ENCODE data around the gene FABP6.

FABP6 gene

GRCh38 chr5:160263326-160263855 is 34.1 kb downstream of the FABP6 start:
- DNase-seq = no peak

GRCh38 chr5:160266044-160266443 is 36.7 kb downstream of the FABP6 start:
- no peak for DNase-seq

DNA sequence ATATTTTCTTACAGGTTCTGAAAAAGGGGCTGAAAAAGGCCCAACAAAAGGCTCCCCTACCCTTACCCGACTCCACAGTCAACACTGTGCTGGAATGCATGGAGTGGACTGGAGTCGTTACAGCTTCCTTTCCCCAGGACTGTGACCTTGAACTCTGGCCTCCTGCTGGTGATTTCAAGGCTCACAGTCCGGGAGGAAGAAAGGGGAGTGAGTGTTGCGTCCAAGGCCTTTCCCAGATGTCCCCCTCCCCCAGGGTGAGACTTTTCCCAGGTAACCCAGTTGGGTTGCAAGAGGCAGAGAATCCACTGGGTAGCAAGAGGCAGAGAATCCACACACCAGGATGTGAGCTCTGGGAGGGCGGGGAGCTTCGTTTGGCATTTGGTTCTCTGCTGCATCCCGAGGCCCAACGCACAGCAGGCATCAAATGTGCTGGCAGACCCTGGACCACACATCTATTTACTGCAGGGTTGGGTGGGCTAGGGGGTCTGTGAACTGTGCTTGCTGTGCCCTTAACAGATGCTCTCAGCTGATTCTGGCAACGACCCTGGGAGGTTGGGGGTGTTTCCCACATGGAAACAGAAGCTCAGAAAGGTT is 37.5 kb downstream of the FABP6 start:
- DNase-seq = no peak

GRCh38 chr5:160268121-160268520 is 38.8 kb downstream of the FABP6 start:
- no peak for DNase-seq

GRCh38 chr5:160269017-160269416 is 39.7 kb downstream of the FABP6 start:
- DNase-seq = no peak

GRCh38 chr5:160270704-160271103 is 41.4 kb downstream of the FABP6 start:
- DNase-seq = no peak

- peak; percentile 35 for DNase-seq
Measured at GRCh38 chr5:160271396-160271795, 42.1 kb downstream of the FABP6 start.

- no peak for DNase-seq
Measured at GRCh38 chr5:160271836-160272235, 42.5 kb downstream of the FABP6 start.

GRCh38 chr5:160272264-160272663 is 43.0 kb downstream of the FABP6 start:
- DNase-seq = no peak

- DNase-seq = no peak
Measured at GRCh38 chr5:160272889-160273288, 43.6 kb downstream of the FABP6 start.

DNA sequence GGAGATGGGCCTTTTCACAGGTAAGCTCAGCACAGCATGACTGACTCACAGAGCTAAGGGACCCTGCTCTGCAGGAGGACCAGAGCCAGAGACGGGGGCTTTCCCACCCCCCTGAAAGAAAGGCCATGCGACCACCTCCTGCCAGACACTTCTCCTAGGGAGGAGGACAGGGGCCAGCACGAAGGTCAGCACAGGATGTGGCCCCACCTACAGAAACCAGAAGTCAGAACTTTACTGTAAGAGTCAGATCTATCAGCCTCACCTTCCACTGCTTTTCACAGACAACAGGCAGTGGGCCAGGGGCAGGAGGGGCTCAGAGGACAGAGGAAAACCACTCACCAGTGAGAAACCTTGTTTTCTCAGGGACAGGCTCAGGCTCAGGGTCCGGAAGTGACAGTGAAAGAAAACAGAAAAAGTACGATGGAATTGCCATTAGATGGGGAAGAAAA is 45.2 kb downstream of the FABP6 start:
- no peak for DNase-seq

DNA sequence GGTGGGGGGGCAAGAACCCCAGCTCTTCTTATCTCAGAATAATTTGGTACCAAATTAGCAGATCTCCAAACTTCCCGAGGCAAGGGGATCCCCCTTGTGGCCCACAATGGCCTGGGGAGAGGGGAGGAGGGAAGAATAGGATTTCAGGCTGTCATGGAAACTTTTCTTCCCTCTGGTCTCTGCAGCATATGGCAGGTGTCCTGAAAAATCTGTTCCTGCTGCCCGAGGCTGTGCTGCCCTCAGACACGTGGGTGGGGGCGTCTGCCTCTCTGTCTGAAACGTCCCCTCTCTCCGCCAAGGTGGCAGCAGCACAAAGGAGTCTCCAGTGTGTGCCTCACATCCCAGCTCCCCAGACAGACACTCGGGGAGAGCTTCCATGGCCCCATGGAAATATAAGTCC is 49.0 kb downstream of the FABP6 start:
- no peak for DNase-seq

DNA sequence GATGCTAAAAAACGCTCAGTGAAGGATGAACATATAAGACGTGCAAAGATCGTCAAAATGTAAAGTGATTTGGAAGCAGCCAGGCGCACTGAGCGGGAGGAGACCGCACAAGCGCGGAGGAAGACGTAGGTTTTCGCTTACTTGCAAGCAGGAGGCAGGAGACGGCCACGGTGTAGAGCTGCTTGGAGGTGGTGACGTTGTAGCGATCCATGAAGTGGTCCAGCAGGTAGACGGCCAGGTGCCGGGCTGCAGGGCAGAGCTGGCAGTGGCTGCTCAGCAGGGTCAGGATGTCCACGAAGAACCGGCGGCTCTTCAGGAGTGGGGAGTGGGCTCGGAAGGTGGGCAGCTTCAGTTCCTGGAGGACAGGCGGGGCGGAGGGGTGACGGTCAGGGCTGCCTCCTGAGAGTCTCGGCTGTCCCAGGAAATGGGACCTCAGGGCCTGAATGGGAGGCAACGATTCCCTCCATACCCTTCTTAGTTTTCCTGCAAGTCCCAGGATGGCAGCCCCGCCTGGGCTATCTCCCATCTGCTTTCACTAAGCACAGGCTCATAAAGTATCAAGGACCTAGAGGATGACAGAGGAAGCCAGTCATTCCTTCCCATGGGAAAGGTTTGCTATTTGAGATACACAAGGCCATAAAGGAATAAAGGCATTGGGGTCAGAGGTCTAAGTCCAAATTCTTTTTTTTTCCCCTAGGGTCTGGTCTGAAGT is 51.2 kb downstream of the FABP6 start:
- DNase-seq = no peak

DNA sequence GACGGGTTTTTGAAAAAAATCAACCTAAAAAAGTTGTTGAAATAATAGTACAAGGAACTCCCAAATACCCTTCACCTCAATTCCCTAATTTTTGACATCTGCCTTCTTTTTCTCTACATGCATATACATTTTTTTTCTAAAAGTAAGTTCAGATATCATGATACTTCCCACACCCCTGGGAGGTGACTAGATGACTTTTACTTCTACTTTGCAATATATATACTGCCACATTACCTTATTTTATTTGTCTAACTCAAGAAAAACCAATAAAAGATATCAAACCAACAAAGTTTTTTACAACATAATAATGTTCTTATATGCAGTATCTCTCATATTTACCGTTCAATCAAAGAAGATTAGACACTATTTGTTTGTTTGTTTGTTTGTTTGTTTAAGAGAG is 52.0 kb downstream of the FABP6 start:
- no peak for DNase-seq

- DNase-seq = no peak
Measured at GRCh38 chr5:160284291-160284873, 55.1 kb downstream of the FABP6 start.

- DNase-seq = no peak
Measured at GRCh38 chr5:160285316-160285715, 56.0 kb downstream of the FABP6 start.

DNA sequence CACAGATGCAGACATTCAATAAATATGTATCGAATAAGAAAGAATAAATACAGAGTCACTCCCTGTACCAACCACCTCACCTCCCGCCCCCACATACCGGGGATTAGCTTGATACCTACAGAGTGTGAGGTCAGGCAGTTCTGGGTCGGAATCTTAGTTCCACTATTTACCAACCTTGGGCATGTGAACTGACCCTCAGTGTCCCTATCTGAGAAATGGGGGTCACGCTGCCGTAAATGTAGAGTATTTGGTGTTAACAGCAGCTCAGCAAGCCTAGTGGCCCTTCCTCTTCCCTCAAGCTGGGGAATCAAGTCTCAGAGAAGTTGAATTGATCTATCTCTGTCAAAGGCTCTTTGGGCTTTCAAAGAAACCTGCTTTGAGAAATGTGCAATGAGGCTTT is 57.6 kb downstream of the FABP6 start:
- DNase-seq = no peak

DNA sequence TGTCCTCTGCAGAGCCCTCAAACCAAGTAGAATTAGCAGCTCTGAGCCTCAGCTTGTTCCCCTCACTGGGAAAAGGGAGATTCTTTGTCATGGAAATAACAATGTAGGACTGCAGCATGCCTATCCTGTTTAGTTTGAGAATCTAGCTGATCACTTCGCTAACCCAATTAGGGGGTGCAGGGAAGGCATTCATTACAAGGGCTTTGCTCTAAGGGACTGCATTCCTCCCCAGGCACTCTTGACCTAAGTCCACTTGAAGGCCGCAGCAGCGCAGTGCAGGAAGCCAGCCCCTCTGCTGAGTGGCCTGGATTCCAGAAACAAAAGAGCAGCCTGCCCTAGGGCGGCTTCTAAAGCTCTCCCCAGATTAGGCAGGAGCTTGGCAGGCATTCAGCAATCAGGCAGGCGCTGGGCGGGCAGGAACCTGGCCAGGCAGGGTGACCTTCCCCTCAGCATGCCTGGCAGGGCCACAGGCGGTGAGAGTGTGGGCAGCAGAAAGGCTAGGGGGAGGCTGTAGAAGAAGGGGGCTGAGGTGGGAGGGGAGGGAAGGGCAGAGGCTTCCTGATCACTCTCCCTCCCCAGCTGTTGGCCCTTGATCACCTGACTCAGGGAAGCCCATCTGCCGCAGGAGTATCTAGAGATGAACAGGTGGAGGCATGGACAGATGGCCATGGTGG is 58.2 kb downstream of the FABP6 start:
- no peak for DNase-seq
